ENCODE measurements around the gene CCDC12. TPM values are rescaled to one million over a fixed set of nuclear protein-coding genes. Genes with fewer than 3 reads are reported as not detected.

Gene CCDC12
- total and polyA plus RNA-seq, 2 donors (not counting 1 experiment from before 2014, with no cell fraction given), result 84.0 to 97.3 TPM

GRCh38 chr3:46950650-46951241 lies 25.8 kb downstream of the CCDC12 start:
- Histone ChIP-seq H3K27me3 (replicated peaks in 1 of 4; ENCODE audit: control extremely low read depth in 1 of 4, control insufficient read depth in 3 of 4, insufficient read depth in 4 of 4, low read length in 3 of 4) (no peaks in the 10 kb centered on the region), H3K9me3 (ENCODE audit: control extremely low read depth in 1 of 3, control insufficient read depth in 2 of 3, insufficient read depth in 1 of 3, low read length in 2 of 3) (no peaks in the 10 kb centered on the region), H4K20me1 (ENCODE audit: control insufficient read depth, insufficient read depth, low read length, poor library complexity, severe bottlenecking) (peaks cover 94% of the 10 kb centered on the region), H2AFZ (ENCODE audit: insufficient read depth, low read depth, low read length, poor library complexity, severe bottlenecking) (no peak overlapping the region), H3K79me2 (ENCODE audit: control insufficient read depth, insufficient read depth, low read length) (peaks cover 97% of the 10 kb centered on the region), H3K4me3 (ENCODE audit: control extremely low read depth in 1 of 5, extremely low read depth in 1 of 5, insufficient read depth in 1 of 5, low read depth in 2 of 5, low read length in 4 of 5) (no peak overlapping the region), H3K36me3 (replicated peaks in 1 of 2; ENCODE audit: control extremely low read depth in 1 of 2, control insufficient read depth in 1 of 2, extremely low read depth in 1 of 2, insufficient read depth in 2 of 2, low read length in 1 of 2) (peaks cover 0 to 27% of the 10 kb centered on the region in 2 experiments), H3K9ac (ENCODE audit: low read length) (no peak overlapping the region), H3K4me2 (replicated peaks; ENCODE audit: low read depth, low read length, poor library complexity, severe bottlenecking) (no peak overlapping the region), H3K4me1 (ENCODE audit: control insufficient read depth in 2 of 2, insufficient read depth in 2 of 2, low read length in 2 of 2) (peaks cover 80 to 95% of the 10 kb centered on the region in 2 donors), H3K27ac (ENCODE audit: low read length in 2 of 2) (no peak overlapping the region)
- Mint-ChIP-seq H3K27ac (peak overlapping the region; percentile 23), H3K4me3 (no peak overlapping the region), H3K27me3 (no peaks in the 10 kb centered on the region), H3K4me1 (peaks cover 90% of the 10 kb centered on the region), H3K9me3 (ENCODE audit: insufficient read depth) (no peaks in the 10 kb centered on the region)
- ATAC-seq (ENCODE audit: low read depth) (no peak), DNase-seq (no peak)
- CTCF ChIA-PET, result interaction anchor here (1.3 kb wide), 1 partner anchor 20 kb away, joined by 3 read pairs; no protein-coding TSS in a partner anchor
- POLR2A ChIA-PET, result interaction anchor here (0.7 kb wide), 1 partner anchor 26 kb away, joined by 3 read pairs; no protein-coding TSS in a partner anchor
- intact Hi-C loops (cut with micrococcal nuclease), result no loop called here
- 93% methylated on average over 3 of the region's 7 CpGs for WGBS (ENCODE audit: insufficient coverage)
- TF ChIP-seq EZH2 (IDR thresholded peaks at IDR 0.05; ENCODE audit: borderline replicate concordance, insufficient read depth, low read depth, low read length, poor library complexity, severe bottlenecking), result no peak
- TF ChIP-seq CTCF (IDR thresholded peaks at IDR 0.05), result no peak

- H3K27ac ChIP-seq (ENCODE audit: low read length in 2 of 2), result no peak overlapping the region
- CTCF ChIA-PET, result no interaction called here
- DNase-seq (no peak), ATAC-seq (ENCODE audit: low read depth) (no peak)
- H3K36me3 ChIP-seq (replicated peaks in 1 of 2; ENCODE audit: control extremely low read depth in 1 of 2, control insufficient read depth in 1 of 2, extremely low read depth in 1 of 2, insufficient read depth in 2 of 2, low read length in 1 of 2), result peaks cover 0 to 31% of the 10 kb centered on the region in 2 experiments
- H3K4me2 ChIP-seq (replicated peaks; ENCODE audit: low read depth, low read length, poor library complexity, severe bottlenecking), result no peak overlapping the region
- no peaks in the 10 kb centered on the region for H3K9me3 ChIP-seq (ENCODE audit: control extremely low read depth in 1 of 3, control insufficient read depth in 2 of 3, insufficient read depth in 1 of 3, low read length in 2 of 3)
- H3K4me1 ChIP-seq (ENCODE audit: control insufficient read depth in 2 of 2, insufficient read depth in 2 of 2, low read length in 2 of 2), result peaks cover 75 to 91% of the 10 kb centered on the region in 2 donors
- H3K9ac ChIP-seq (ENCODE audit: low read length), result no peak overlapping the region
- Mint-ChIP-seq H3K9me3 (ENCODE audit: insufficient read depth) (no peaks in the 10 kb centered on the region), H3K4me1 (peaks cover 90% of the 10 kb centered on the region), H3K27me3 (no peaks in the 10 kb centered on the region), H3K4me3 (peak overlapping the region; percentile 39), H3K27ac (peak overlapping the region; percentile 64)
- WGBS (ENCODE audit: insufficient coverage), result no CpG with 5 or more reads among the region's 2 CpGs
- no peaks in the 10 kb centered on the region for H3K27me3 ChIP-seq (replicated peaks in 1 of 4; ENCODE audit: control extremely low read depth in 1 of 4, control insufficient read depth in 3 of 4, insufficient read depth in 4 of 4, low read length in 3 of 4)
- H2AFZ ChIP-seq (ENCODE audit: insufficient read depth, low read depth, low read length, poor library complexity, severe bottlenecking), result no peak overlapping the region
- POLR2A ChIA-PET, result no interaction called here
- TF ChIP-seq CTCF (IDR thresholded peaks at IDR 0.05) (no peak), EZH2 (IDR thresholded peaks at IDR 0.05; ENCODE audit: borderline replicate concordance, insufficient read depth, low read depth, low read length, poor library complexity, severe bottlenecking) (no peak)
- intact Hi-C loops (cut with micrococcal nuclease), result no loop called here
- no peak overlapping the region for H3K4me3 ChIP-seq (ENCODE audit: control extremely low read depth in 1 of 5, extremely low read depth in 1 of 5, insufficient read depth in 1 of 5, low read depth in 2 of 5, low read length in 4 of 5)
- H4K20me1 ChIP-seq (ENCODE audit: control insufficient read depth, insufficient read depth, low read length, poor library complexity, severe bottlenecking), result peaks cover 94% of the 10 kb centered on the region
- peaks cover 97% of the 10 kb centered on the region for H3K79me2 ChIP-seq (ENCODE audit: control insufficient read depth, insufficient read depth, low read length)
Observed at GRCh38 chr3:46950177-46950576, 26.4 kb downstream of the CCDC12 start.

All from B cell (primary cell).